HUES6 (cell line): Measurements from ENCODE around the gene LIPJ.

ENCODE experiments used
- H3K27ac ChIP-seq: 2 replicates; pipeline ENCODE4 v1.7.0; 2013; ENCODE audit warnings: low read depth, mild to moderate bottlenecking, low read length, inconsistent platforms
- H3K27me3 ChIP-seq: 2 replicates; pipeline ENCODE4 v1.6.1; 2013; ENCODE audit warnings: low read length; ENCODE audit not compliant: control insufficient read depth, insufficient read depth
- H3K36me3 ChIP-seq: 2 replicates; pipeline ENCODE4 v1.6.1; 2013; ENCODE audit warnings: low read length; ENCODE audit not compliant: control insufficient read depth, insufficient read depth
- H3K4me1 ChIP-seq: 2 replicates; pipeline ENCODE4 v1.6.1; 2013; ENCODE audit warnings: low read length; ENCODE audit not compliant: control insufficient read depth, insufficient read depth
- H3K4me3 ChIP-seq: 2 replicates; pipeline ENCODE4 v1.5.1; 2013; ENCODE audit warnings: low read depth, low read length
- H3K9ac ChIP-seq: one replicate; pipeline ENCODE4 v1.6.1; 2013; ENCODE audit warnings: mild to moderate bottlenecking, low read length
- H3K9me3 ChIP-seq: 2 replicates; pipeline ENCODE4 v1.6.1; 2013; ENCODE audit warnings: low read depth, low read length; ENCODE audit not compliant: control insufficient read depth, insufficient read depth

The LIPJ gene

GRCh38 chr10:88598055-88598454 is 11.5 kb downstream of the LIPJ start:
- Histone ChIP-seq H3K27ac (no peak overlapping the region), H3K27me3 (peaks cover 9% of the 10 kb centered on the region), H3K36me3 (no peaks in the 10 kb centered on the region), H3K4me1 (no peaks in the 10 kb centered on the region), H3K9ac (no peak overlapping the region), H3K4me3 (no peak overlapping the region), H3K9me3 (0 out of 2 replicates have a peak, but pooled peaks cover 2% of the 10 kb centered on the region)

- Histone ChIP-seq H3K4me1 (no peaks in the 10 kb centered on the region), H3K4me3 (no peak overlapping the region), H3K9ac (no peak overlapping the region), H3K9me3 (no peaks in the 10 kb centered on the region), H3K27ac (no peak overlapping the region), H3K27me3 (no peaks in the 10 kb centered on the region), H3K36me3 (no peaks in the 10 kb centered on the region)
Observed at GRCh38 chr10:88608052-88608732, 21.6 kb downstream of the LIPJ start.

- Histone ChIP-seq H3K4me1 (no peaks in the 10 kb centered on the region), H3K9ac (no peak overlapping the region), H3K27me3 (no peaks in the 10 kb centered on the region), H3K9me3 (no peaks in the 10 kb centered on the region), H3K27ac (no peak overlapping the region), H3K36me3 (no peaks in the 10 kb centered on the region), H3K4me3 (no peak overlapping the region)
Observed at GRCh38 chr10:88608780-88609179, 22.2 kb downstream of the LIPJ start.

- Histone ChIP-seq H3K4me3 (no peak overlapping the region), H3K27ac (no peak overlapping the region), H3K9me3 (no peaks in the 10 kb centered on the region), H3K4me1 (no peaks in the 10 kb centered on the region), H3K36me3 (no peaks in the 10 kb centered on the region), H3K27me3 (no peaks in the 10 kb centered on the region), H3K9ac (no peak overlapping the region)
Observed at GRCh38 chr10:88616250-88616977, 29.9 kb downstream of the LIPJ start.

GRCh38 chr10:88617772-88618300 is 31.3 kb downstream of the LIPJ start:
- no peaks in the 10 kb centered on the region for H3K4me1 ChIP-seq
- no peak overlapping the region for H3K9ac ChIP-seq
- H3K9me3 ChIP-seq, result no peaks in the 10 kb centered on the region
- H3K4me3 ChIP-seq, result no peak overlapping the region
- no peaks in the 10 kb centered on the region for H3K36me3 ChIP-seq
- H3K27ac ChIP-seq, result no peak overlapping the region
- no peaks in the 10 kb centered on the region for H3K27me3 ChIP-seq

- H3K27me3 ChIP-seq, result no peaks in the 10 kb centered on the region
- H3K9me3 ChIP-seq, result no peaks in the 10 kb centered on the region
- H3K36me3 ChIP-seq, result no peaks in the 10 kb centered on the region
- no peak overlapping the region for H3K9ac ChIP-seq
- H3K4me3 ChIP-seq, result no peak overlapping the region
- H3K27ac ChIP-seq, result no peak overlapping the region
- H3K4me1 ChIP-seq, result no peaks in the 10 kb centered on the region
Observed at GRCh38 chr10:88618496-88618895, 31.9 kb downstream of the LIPJ start.

GRCh38 chr10:88620441-88620840 is 33.9 kb downstream of the LIPJ start:
- Histone ChIP-seq H3K9me3 (no peaks in the 10 kb centered on the region), H3K4me1 (no peaks in the 10 kb centered on the region), H3K36me3 (no peaks in the 10 kb centered on the region), H3K9ac (no peak overlapping the region), H3K4me3 (no peak overlapping the region), H3K27me3 (no peaks in the 10 kb centered on the region), H3K27ac (no peak overlapping the region)

GRCh38 chr10:88623835-88624234 is 37.3 kb downstream of the LIPJ start:
- no peak overlapping the region for H3K9ac ChIP-seq

GRCh38 chr10:88624840-88625239 is 38.3 kb downstream of the LIPJ start:
- H3K9ac ChIP-seq, result no peak overlapping the region
- H3K4me1 ChIP-seq, result no peaks in the 10 kb centered on the region
- no peaks in the 10 kb centered on the region for H3K27me3 ChIP-seq
- no peaks in the 10 kb centered on the region for H3K9me3 ChIP-seq
- no peak overlapping the region for H3K4me3 ChIP-seq
- H3K36me3 ChIP-seq, result no peaks in the 10 kb centered on the region
- no peak overlapping the region for H3K27ac ChIP-seq

More at GRCh38 chr10:88623835-88624234, 37.3 kb downstream of the LIPJ start:
- H3K27me3 ChIP-seq, result no peaks in the 10 kb centered on the region
- no peaks in the 10 kb centered on the region for H3K4me1 ChIP-seq
- H3K27ac ChIP-seq, result no peak overlapping the region
- no peak overlapping the region for H3K4me3 ChIP-seq
- H3K36me3 ChIP-seq, result no peaks in the 10 kb centered on the region
- H3K9me3 ChIP-seq, result no peaks in the 10 kb centered on the region

- Histone ChIP-seq H3K27ac (no peak overlapping the region), H3K36me3 (no peaks in the 10 kb centered on the region)
Observed at GRCh38 chr10:88640186-88640585, 53.6 kb downstream of the LIPJ start.

GRCh38 chr10:88642209-88642608 is 55.6 kb downstream of the LIPJ start:
- Histone ChIP-seq H3K4me1 (no peaks in the 10 kb centered on the region), H3K9ac (no peak overlapping the region), H3K4me3 (no peak overlapping the region), H3K9me3 (no peaks in the 10 kb centered on the region), H3K36me3 (no peaks in the 10 kb centered on the region), H3K27ac (no peak overlapping the region), H3K27me3 (peaks cover 4% of the 10 kb centered on the region; the same call in 1 of the 2 replicates)

More at GRCh38 chr10:88640186-88640585, 53.6 kb downstream of the LIPJ start:
- Histone ChIP-seq H3K4me1 (no peaks in the 10 kb centered on the region), H3K4me3 (no peak overlapping the region), H3K27me3 (no peaks in the 10 kb centered on the region), H3K9me3 (no peaks in the 10 kb centered on the region), H3K9ac (no peak overlapping the region)
